HepG2 (cell line): ENCODE data around the gene REEP3.

ENCODE experiments used
- DR1 ChIP-seq: sonication (generic); formaldehyde crosslinking; IDR thresholded peaks from 2 replicates; pipeline ENCODE4 v1.8.0; 2021; ENCODE audit warnings: mild to moderate bottlenecking, missing genetic modification reagents, inconsistent platforms
- KDM1A ChIP-seq: IDR thresholded peaks from 2 replicates; pipeline ENCODE4 v1.6.1; 2016; ENCODE audit warnings: missing compliant biosample characterization
- REL ChIP-seq: sonication (generic); formaldehyde crosslinking; conservative IDR thresholded peaks from 2 replicates; pipeline ENCODE4 v1.8.0; 2022; ENCODE audit warnings: mild to moderate bottlenecking, missing genetic modification reagents, moderate library complexity
- STAG1 ChIP-seq: sonication (generic); formaldehyde crosslinking; IDR thresholded peaks from 2 replicates; pipeline ENCODE4 v1.4.0; 2020; ENCODE audit warnings: missing genetic modification reagents
- TCF12 ChIP-seq, 2 experiments: fragments of 450-650 bp in 1 of 2; sonication (generic) in 1 of 2; formaldehyde crosslinking in 1 of 2; IDR thresholded peaks; 2 replicates each; pipeline versions ENCODE4 v1.6.1 to v1.8.0; 2017 to 2022; ENCODE audit warnings: antibody characterized with exemption in 1 of 2, mild to moderate bottlenecking in 1 of 2, missing genetic modification reagents in 1 of 2, moderate library complexity in 1 of 2
- TFDP1 ChIP-seq: IDR thresholded peaks from 2 replicates; pipeline ENCODE4 v1.6.1; 2016; ENCODE audit warnings: missing compliant biosample characterization, missing genetic modification reagents, borderline replicate concordance
- ZFP36 ChIP-seq: fragments of 150-350 bp; IDR thresholded peaks from 2 replicates; pipeline ENCODE4 v1.6.1; 2018; ENCODE audit warnings: borderline replicate concordance, low read length, low read depth; ENCODE audit not compliant: partially characterized antibody
- ZKSCAN8 ChIP-seq: IDR thresholded peaks from 2 replicates; pipeline ENCODE4 v1.6.1; 2016; ENCODE audit warnings: borderline replicate concordance, missing genetic modification reagents, missing compliant biosample characterization
- ZNF138 ChIP-seq: sonication (generic); formaldehyde crosslinking; IDR thresholded peaks from 2 replicates; pipeline ENCODE4 v1.5.0; 2020; ENCODE audit warnings: mild to moderate bottlenecking, low read depth, missing genetic modification reagents
- ZNF160 ChIP-seq: sonication (generic); formaldehyde crosslinking; IDR thresholded peaks from 2 replicates; pipeline ENCODE4 v1.8.0; 2022; ENCODE audit warnings: mild to moderate bottlenecking, inconsistent platforms, missing genetic modification reagents
- ZNF530 ChIP-seq: sonication (generic); formaldehyde crosslinking; IDR thresholded peaks from 2 replicates; pipeline ENCODE4 v1.5.0; 2020; ENCODE audit warnings: low read depth, mild to moderate bottlenecking, missing genetic modification reagents
- TF ChIP-seq, protein P1 (sequence below): sonication (generic); formaldehyde crosslinking; IDR thresholded peaks from 2 replicates; pipeline ENCODE4 v1.5.0; 2020; ENCODE audit warnings: mild to moderate bottlenecking, missing genetic modification reagents, moderate library complexity

DNA sequence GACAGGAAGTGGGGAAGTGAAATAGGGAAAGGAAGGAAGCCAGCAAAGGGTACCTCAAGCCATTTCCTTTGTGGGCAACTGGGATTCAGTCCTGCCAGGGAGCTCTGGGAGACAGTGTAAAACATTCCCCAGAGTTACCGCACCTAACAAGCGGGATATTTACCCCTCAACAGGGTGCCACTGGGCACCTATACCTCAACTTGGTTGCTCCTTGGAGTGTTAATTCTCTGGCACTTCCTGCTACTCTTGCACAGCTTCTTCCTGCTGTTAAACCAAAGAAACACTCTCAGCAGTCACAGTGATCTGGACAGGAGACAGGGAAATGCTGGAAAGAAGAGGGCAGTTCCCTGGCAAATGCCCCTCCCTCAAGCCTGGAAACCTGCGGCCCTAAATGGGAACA, 151.3 kb downstream of the REEP3 start:
- no peak for TF ChIP-seq REL (CRISPR knock-in tag)
- no peak for TF ChIP-seq ZNF160 (CRISPR knock-in tag)
- TF ChIP-seq TCF12 (IDR thresholded peaks at IDR 0.05), result no peak
- TF ChIP-seq TCF12 (CRISPR knock-in tag; IDR thresholded peaks at IDR 0.05), result no peak
- TF ChIP-seq KDM1A, result no peak
- TF ChIP-seq, protein P1, sequence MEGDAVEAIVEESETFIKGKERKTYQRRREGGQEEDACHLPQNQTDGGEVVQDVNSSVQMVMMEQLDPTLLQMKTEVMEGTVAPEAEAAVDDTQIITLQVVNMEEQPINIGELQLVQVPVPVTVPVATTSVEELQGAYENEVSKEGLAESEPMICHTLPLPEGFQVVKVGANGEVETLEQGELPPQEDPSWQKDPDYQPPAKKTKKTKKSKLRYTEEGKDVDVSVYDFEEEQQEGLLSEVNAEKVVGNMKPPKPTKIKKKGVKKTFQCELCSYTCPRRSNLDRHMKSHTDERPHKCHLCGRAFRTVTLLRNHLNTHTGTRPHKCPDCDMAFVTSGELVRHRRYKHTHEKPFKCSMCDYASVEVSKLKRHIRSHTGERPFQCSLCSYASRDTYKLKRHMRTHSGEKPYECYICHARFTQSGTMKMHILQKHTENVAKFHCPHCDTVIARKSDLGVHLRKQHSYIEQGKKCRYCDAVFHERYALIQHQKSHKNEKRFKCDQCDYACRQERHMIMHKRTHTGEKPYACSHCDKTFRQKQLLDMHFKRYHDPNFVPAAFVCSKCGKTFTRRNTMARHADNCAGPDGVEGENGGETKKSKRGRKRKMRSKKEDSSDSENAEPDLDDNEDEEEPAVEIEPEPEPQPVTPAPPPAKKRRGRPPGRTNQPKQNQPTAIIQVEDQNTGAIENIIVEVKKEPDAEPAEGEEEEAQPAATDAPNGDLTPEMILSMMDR (CRISPR knock-in tag), result no peak
- TF ChIP-seq ZFP36, result no peak
- TF ChIP-seq STAG1 (CRISPR knock-in tag), result no peak
- no peak for TF ChIP-seq ZNF138
- TF ChIP-seq DR1 (CRISPR knock-in tag), result no peak
- TF ChIP-seq ZNF530 (CRISPR knock-in tag), result no peak
- TF ChIP-seq ZKSCAN8 (CRISPR knock-in tag), result no peak
- no peak for TF ChIP-seq TFDP1 (CRISPR knock-in tag)
